ENCODE results near the gene HADHB. TPM values are rescaled to one million over a fixed set of nuclear protein-coding genes. Genes with fewer than 3 reads are reported as not detected.

Gene HADHB
- total RNA-seq (2014; rRNA removed; shearing (Covaris generic)), result 150 and 154 TPM in 2 replicates

DNA sequence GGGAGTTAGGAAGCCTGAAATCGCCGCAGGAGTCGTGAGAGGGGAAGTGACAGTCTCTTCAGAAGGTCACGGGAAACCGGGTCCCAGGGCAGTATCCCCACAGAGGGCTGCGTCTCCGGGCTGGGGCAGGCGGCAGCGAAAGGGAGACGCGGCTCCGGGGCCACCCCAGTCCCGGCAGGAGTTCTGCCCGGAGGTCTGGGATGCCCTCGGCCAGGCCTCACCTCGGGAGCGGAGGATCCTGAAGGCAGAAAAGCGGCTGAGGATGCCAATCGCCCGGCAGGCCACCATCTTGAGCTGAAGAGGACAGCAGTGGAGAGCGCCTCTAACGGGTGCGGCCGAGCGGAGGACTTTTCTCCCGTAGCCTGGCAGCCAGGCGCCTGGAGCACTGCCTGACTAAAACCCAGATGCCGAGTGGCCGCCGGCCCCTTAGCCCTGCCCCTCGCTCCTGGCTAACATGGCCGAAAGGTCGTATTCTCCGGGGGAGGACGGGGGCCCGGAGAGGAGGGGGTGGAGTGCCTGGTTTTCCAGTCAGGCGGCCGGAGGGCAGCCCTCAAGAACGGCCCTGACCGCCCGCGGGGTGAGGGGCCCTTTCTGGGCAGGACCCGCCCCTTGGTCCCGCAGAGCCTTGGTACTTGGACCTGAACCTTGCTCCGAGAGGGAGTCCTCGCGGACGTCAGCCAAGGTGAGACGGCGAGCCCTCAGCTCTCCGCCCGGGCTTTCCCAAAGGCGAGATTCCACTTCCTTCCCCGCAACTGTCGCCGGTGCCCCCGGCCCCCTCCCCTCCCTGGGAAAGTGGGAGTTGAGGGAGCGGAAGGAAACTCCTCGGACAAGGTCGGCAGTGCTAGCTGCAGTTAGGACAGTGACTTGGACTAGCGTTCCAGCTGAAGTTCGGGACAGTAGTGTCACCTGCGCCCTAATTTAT is at the start of gene HADHB, which contains the start of gene HADHA:
TSS of gene HADHB (plus strand) at position 631 of the 922 bp plus-strand sequence. CDS start 9,316 bp downstream, outside the sequence.
TSS of gene HADHA (minus strand) at position 324 of the 922 bp plus-strand sequence. CDS start at position 288, 36 bp downstream.
- Histone ChIP-seq H3K36me3 (no peaks in the 10 kb centered on the region), H3K4me3 (peak within 1 kb of the TSS; percentile 84), H3K27ac (peak within 1 kb of the TSS; percentile 97), H3K27me3 (no peaks in the 10 kb centered on the region), H3K9me3 (replicated peaks) (no peaks in the 10 kb centered on the region), H3K4me1 (no peaks in the 10 kb centered on the region)
- peak; percentile 95 to 96 for DNase-seq

- peak; percentile 70 to 86 for DNase-seq
- Histone ChIP-seq H3K4me1 (peaks cover 21% of the 10 kb centered on the region), H3K9me3 (replicated peaks) (no peaks in the 10 kb centered on the region), H3K27me3 (no peaks in the 10 kb centered on the region), H3K36me3 (peaks cover 41% of the 10 kb centered on the region), H3K27ac (no peak overlapping the region), H3K4me3 (no peak overlapping the region)
Observed at GRCh38 chr2:26195040-26195984, 49.4 kb upstream of the HADHB start.

DNA sequence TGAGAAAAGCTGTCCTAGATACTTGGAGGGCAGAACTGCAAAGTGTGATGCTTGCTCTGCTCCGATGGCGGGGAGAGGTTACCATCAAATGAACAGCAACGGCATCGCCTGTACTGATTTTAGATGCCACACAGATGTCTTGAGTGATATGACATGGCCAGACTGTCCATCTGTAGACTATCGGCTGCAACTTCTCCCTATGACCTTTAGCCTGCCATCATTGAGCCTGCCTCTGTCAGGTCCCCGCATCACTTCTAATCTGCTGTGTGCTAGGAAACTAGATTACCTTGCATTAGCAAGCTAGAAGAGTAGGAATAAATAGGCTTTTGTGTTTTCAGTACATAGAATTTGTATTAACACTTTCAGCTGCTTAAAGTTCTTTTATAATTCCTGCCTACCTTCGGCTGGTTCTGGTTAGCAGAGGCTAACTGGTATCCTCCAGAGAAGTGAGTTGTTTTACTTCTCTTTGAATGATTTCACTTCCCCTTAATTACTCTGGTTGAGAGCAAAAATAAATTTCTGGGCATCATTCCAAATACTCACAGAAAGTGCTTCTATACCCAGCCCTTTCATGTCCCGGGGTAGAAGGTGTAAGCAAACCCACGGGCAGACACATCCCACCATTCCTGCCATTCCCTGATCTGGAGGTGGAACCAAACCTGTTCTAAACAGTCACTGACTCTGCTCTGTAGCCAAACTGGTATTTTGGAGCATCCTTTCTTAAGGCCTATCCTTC is 47.9 kb upstream of the HADHB start:
- DNase-seq, result no peak
- Histone ChIP-seq H3K27ac (no peak overlapping the region), H3K36me3 (peaks cover 40% of the 10 kb centered on the region), H3K9me3 (replicated peaks) (no peaks in the 10 kb centered on the region), H3K4me3 (no peak overlapping the region), H3K4me1 (peaks cover 21% of the 10 kb centered on the region), H3K27me3 (no peaks in the 10 kb centered on the region)

DNA sequence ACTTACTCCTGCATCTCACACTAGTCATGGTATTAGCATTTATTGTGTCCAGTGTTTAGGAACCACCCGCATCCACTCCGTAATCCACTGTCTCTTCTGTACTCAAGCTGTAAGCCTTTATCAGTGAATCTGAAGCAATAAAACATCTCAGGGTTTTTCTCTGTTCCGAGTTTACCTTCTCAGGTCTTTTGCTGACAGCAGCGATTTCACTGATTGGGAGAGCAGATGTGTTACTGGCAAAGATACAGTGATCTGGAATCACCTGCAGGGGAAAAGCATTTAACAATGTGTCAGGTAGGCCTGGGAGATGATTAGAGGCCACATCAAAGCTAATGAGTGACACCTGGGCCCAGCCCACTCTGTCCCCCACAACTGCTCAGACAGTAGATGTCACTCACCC is 47.2 kb upstream of the HADHB start:
- DNase-seq, result no peak
- H3K9me3 ChIP-seq (replicated peaks), result no peaks in the 10 kb centered on the region
- H3K27me3 ChIP-seq, result no peaks in the 10 kb centered on the region
- no peak overlapping the region for H3K27ac ChIP-seq
- H3K4me1 ChIP-seq, result peaks cover 21% of the 10 kb centered on the region
- no peak overlapping the region for H3K4me3 ChIP-seq
- H3K36me3 ChIP-seq, result peaks cover 47% of the 10 kb centered on the region

DNA sequence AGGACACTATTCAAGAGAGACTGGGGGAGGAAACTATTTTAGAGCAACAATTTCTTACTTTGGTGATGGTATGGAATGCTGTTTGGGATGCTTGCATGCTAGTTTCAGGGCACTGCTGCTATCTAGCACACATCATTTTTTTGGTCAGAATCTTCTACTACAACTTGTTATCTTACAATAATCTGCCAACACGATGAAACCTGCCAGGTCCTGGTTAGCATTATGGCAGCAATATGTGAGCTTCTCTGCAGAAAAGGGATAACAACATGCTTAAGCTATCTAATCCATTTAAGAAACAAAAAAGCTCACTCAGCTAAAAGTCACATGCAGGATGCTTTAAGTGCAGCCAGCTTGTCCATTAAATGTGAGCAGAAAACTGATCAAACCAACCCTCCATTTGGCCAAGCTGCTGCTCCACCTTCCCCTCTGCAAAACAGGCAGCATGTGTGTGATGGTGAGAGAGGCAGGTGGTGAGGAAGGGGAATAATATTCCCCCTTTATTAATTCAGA is 41.7 kb upstream of the HADHB start:
- H3K27ac ChIP-seq, result no peak overlapping the region
- no peak for DNase-seq
- peaks cover 36% of the 10 kb centered on the region for H3K36me3 ChIP-seq
- no peaks in the 10 kb centered on the region for H3K4me1 ChIP-seq
- no peak overlapping the region for H3K4me3 ChIP-seq
- no peaks in the 10 kb centered on the region for H3K27me3 ChIP-seq
- H3K9me3 ChIP-seq (replicated peaks), result no peaks in the 10 kb centered on the region

- H3K9me3 ChIP-seq (replicated peaks), result no peaks in the 10 kb centered on the region
- no peak overlapping the region for H3K4me3 ChIP-seq
- H3K36me3 ChIP-seq, result peaks cover 39% of the 10 kb centered on the region
- no peak overlapping the region for H3K27ac ChIP-seq
- no peak for DNase-seq
- no peaks in the 10 kb centered on the region for H3K4me1 ChIP-seq
- H3K27me3 ChIP-seq, result no peaks in the 10 kb centered on the region
Observed at GRCh38 chr2:26203906-26204305, 40.8 kb upstream of the HADHB start.

GRCh38 chr2:26212011-26212410 is 32.7 kb upstream of the HADHB start:
- Histone ChIP-seq H3K4me1 (no peaks in the 10 kb centered on the region), H3K27me3 (no peaks in the 10 kb centered on the region), H3K27ac (no peak overlapping the region), H3K4me3 (no peak overlapping the region), H3K36me3 (peaks cover 60% of the 10 kb centered on the region), H3K9me3 (replicated peaks) (no peaks in the 10 kb centered on the region)
- DNase-seq, result no peak

- Histone ChIP-seq H3K4me3 (no peak overlapping the region), H3K9me3 (replicated peaks) (no peaks in the 10 kb centered on the region; the same call in 1 of the 2 replicates), H3K27me3 (no peaks in the 10 kb centered on the region), H3K4me1 (no peaks in the 10 kb centered on the region), H3K36me3 (peaks cover 62% of the 10 kb centered on the region), H3K27ac (no peak overlapping the region)
- no peak for DNase-seq
Observed at GRCh38 chr2:26214759-26215158, 30.0 kb upstream of the HADHB start.

GRCh38 chr2:26215833-26216232 is 28.9 kb upstream of the HADHB start:
- Histone ChIP-seq H3K4me1 (no peaks in the 10 kb centered on the region), H3K27ac (no peak overlapping the region), H3K36me3 (peaks cover 59% of the 10 kb centered on the region), H3K4me3 (no peak overlapping the region), H3K27me3 (no peaks in the 10 kb centered on the region), H3K9me3 (replicated peaks) (no peaks in the 10 kb centered on the region; the same call in 1 of the 2 replicates)
- no peak for DNase-seq

DNA sequence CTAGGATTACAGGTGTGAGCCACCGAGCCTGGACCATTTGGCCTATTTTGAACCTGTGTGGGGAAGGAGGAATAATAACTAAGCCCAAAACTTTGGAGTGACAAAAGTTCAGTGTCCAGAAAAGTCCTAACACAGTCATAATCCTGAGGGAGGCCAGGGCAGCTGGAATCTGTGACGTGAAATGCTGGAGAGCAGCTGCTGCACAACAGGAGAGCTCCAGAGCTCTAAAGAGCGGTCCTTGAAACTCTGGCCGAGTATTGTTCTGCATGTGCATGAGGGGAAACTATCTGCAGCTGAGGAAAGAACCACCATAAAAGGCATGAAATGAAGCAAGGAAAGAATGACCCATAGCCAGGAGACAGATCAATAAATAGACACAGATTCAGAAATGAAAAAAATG is 28.2 kb upstream of the HADHB start:
- Histone ChIP-seq H3K36me3 (peaks cover 51% of the 10 kb centered on the region), H3K27me3 (no peaks in the 10 kb centered on the region), H3K4me1 (no peaks in the 10 kb centered on the region), H3K27ac (no peak overlapping the region), H3K9me3 (replicated peaks) (no peaks in the 10 kb centered on the region; the same call in 1 of the 2 replicates), H3K4me3 (no peak overlapping the region)
- no peak for DNase-seq

DNA sequence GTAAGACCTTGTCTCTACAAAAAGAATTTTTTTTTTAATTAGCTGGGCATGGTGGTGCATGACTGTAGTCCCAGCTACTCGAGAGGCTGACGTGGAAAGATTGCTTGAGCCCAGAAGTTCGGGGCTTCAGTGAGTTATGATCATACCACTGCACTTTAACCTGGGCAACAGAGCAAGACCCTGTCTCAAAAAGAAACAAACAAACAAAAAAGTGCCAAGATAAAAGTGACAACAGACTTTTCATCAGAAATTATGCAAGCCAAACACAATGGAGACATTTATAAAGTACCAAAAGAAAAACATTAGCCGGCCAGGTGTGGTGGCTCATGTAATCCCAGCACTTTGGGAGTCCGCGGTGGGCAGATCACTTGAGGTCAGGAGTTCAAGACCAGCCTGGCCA is 27.0 kb upstream of the HADHB start:
- Histone ChIP-seq H3K4me3 (no peak overlapping the region), H3K27me3 (no peaks in the 10 kb centered on the region), H3K36me3 (peaks cover 45% of the 10 kb centered on the region)

DNA sequence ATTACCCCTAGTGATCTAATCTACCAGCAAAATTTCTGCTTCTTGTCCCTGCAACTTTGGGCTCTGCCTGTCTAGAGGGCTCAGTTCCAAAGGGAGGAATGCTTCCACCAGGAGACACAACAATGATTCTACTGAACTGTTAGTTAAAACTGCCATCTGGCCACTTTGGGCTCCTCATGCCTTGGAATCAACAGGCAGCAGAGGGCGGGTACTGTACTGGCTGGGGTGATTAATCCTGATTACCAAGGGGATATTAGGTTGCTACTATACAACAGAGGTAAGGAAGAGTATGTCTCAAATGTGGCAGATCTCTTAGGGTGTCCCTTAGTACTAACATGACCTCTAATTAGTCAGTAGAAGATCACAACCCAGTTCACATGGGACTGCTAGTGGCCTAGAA is 21.7 kb upstream of the HADHB start:
- Histone ChIP-seq H3K9me3 (replicated peaks) (peaks cover 5% of the 10 kb centered on the region; the same call in 1 of the 2 replicates), H3K27me3 (no peaks in the 10 kb centered on the region), H3K4me3 (no peak overlapping the region), H3K36me3 (peaks cover 44% of the 10 kb centered on the region), H3K27ac (no peak overlapping the region), H3K4me1 (no peaks in the 10 kb centered on the region)
- no peak for DNase-seq

More for the DNA sequence above, 27.0 kb upstream of the HADHB start:
- no peaks in the 10 kb centered on the region; the same call in 1 of the 2 replicates for H3K9me3 ChIP-seq (replicated peaks)
- no peaks in the 10 kb centered on the region for H3K4me1 ChIP-seq
- DNase-seq, result no peak
- H3K27ac ChIP-seq, result no peak overlapping the region

DNA sequence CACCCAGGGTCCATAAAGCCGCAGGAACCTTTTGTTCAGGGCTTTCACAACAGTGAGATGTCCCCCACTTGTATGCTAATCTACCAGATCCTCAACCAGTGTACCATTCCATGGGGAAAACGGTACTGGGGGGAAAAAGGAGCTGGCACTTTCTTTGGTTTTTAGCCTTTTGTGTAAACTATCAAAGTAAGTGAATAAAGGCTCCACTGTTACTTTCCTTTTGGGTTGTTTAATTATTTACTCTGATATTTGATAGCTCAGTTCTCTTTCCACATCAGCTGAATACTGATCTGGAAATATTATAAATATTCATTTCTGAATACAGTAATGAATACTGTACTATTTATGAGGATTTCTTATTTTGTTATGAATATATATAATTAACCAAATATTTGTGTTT is 20.6 kb upstream of the HADHB start:
- 0 out of 2 replicates have a peak, but pooled peaks cover 5% of the 10 kb centered on the region for H3K9me3 ChIP-seq (replicated peaks)
- H3K27me3 ChIP-seq, result no peaks in the 10 kb centered on the region
- no peak for DNase-seq
- no peaks in the 10 kb centered on the region for H3K4me1 ChIP-seq
- H3K36me3 ChIP-seq, result peaks cover 51% of the 10 kb centered on the region
- no peak overlapping the region for H3K27ac ChIP-seq
- no peak overlapping the region for H3K4me3 ChIP-seq

DNA sequence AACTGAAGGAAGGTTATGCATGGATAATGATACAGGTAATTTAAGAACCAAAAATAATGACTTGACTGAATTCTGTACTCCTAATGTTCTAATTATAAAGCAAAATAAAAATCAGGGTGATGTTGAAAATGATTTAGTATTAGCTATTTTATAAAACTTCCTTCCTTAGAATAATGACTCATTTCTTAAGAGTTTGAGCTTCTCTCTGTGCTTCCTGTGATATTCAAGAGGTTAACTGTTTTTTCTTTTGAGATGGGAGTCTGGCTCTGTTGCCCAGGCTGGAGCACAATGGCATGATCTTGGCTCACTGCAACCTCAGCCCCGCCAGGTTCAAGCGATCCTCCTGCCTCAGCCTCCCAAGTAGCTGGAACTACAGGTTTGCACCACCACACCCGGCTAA is 15.1 kb upstream of the HADHB start:
- peaks cover 88% of the 10 kb centered on the region for H3K36me3 ChIP-seq
- no peak for DNase-seq
- H3K27ac ChIP-seq, result no peak overlapping the region
- no peaks in the 10 kb centered on the region for H3K27me3 ChIP-seq
- H3K9me3 ChIP-seq (replicated peaks), result 0 out of 2 replicates have a peak, but pooled peaks cover 5% of the 10 kb centered on the region
- H3K4me1 ChIP-seq, result no peaks in the 10 kb centered on the region
- H3K4me3 ChIP-seq, result no peak overlapping the region
